Neural crest cell (in vitro differentiated cells): Measurements from ENCODE around the gene SDK1. TPM values are rescaled to one million over a fixed set of nuclear protein-coding genes. Genes with fewer than 3 reads are reported as not detected.
A peak's percentile ranks its signal among the peaks of the same experiment; 100 is the strongest.

ENCODE experiments used
- DNase-seq: peaks from one replicate; pipeline ENCODE4 v3.0.0; 2021; ENCODE audit warnings: low read depth, mixed read lengths, low spot score
- H3K27ac Mint-ChIP-seq: one replicate; pipeline ENCODE4 v1.8.0; 2021; ENCODE audit warnings: mild to moderate bottlenecking, mixed read lengths; ENCODE audit not compliant: unreplicated experiment
- H3K27me3 Mint-ChIP-seq: 2 replicates; pipeline ENCODE4 v1.8.0; 2021; ENCODE audit warnings: low read depth, mild to moderate bottlenecking, mixed read lengths
- H3K36me3 Mint-ChIP-seq: 2 replicates; pipeline ENCODE4 v1.8.0; 2021; ENCODE audit warnings: low read depth, mild to moderate bottlenecking, mixed read lengths
- H3K4me1 Mint-ChIP-seq: 2 replicates; pipeline ENCODE4 v1.8.0; 2021; ENCODE audit warnings: mixed read lengths
- H3K4me3 Mint-ChIP-seq: one replicate; pipeline ENCODE4 v1.8.0; 2021; ENCODE audit warnings: mild to moderate bottlenecking, mixed read lengths
- H3K9me3 Mint-ChIP-seq: 2 replicates; pipeline ENCODE4 v1.8.0; 2021; ENCODE audit warnings: mixed read lengths
- CTCF ChIP-seq: fragments of 200-600 bp; sonication (generic); conservative IDR thresholded peaks from 2 replicates; pipeline ENCODE4 v1.5.0; 2021; ENCODE audit warnings: antibody characterized with exemption, mild to moderate bottlenecking
- total RNA-seq: library from RNA; stranded (reverse); gene quantifications from 2 replicates; pipeline ENCODE4 v1.2.1, GENCODE V29; 2021

The SDK1 gene
- total RNA-seq, 1 donor from 2014 or later: 11.6 TPM

- H3K4me1 Mint-ChIP-seq: no peaks in the 10 kb centered on the region
- DNase-seq: no peak
Observed at GRCh38 chr7:3953946-3954345, 652.9 kb downstream of the SDK1 start.

GRCh38 chr7:3955026-3955425, 654.0 kb downstream of the SDK1 start:
- no peak for TF ChIP-seq CTCF
- Mint-ChIP-seq H3K4me3 (no peak overlapping the region), H3K27me3 (no peaks in the 10 kb centered on the region), H3K36me3 (peaks cover 11% of the 10 kb centered on the region), H3K9me3 (no peaks in the 10 kb centered on the region), H3K4me1 (no peaks in the 10 kb centered on the region), H3K27ac (no peak overlapping the region)
- DNase-seq: no peak

More at GRCh38 chr7:3953946-3954345, 652.9 kb downstream of the SDK1 start:
- no peak for TF ChIP-seq CTCF
- H3K4me3 Mint-ChIP-seq: no peak overlapping the region
- H3K36me3 Mint-ChIP-seq: peaks cover 11% of the 10 kb centered on the region
- no peaks in the 10 kb centered on the region for H3K9me3 Mint-ChIP-seq
- H3K27ac Mint-ChIP-seq: no peak overlapping the region
- H3K27me3 Mint-ChIP-seq: no peaks in the 10 kb centered on the region

- no peak for DNase-seq
- Mint-ChIP-seq H3K36me3 (peaks cover 8% of the 10 kb centered on the region), H3K9me3 (no peaks in the 10 kb centered on the region), H3K4me1 (no peaks in the 10 kb centered on the region), H3K27me3 (no peaks in the 10 kb centered on the region), H3K27ac (no peak overlapping the region), H3K4me3 (no peak overlapping the region)
- no peak for TF ChIP-seq CTCF
Observed at GRCh38 chr7:3955751-3956696, 655.0 kb downstream of the SDK1 start.

- no peaks in the 10 kb centered on the region for H3K27me3 Mint-ChIP-seq
- H3K27ac Mint-ChIP-seq: peak overlapping the region; percentile 96
- H3K4me3 Mint-ChIP-seq: no peak overlapping the region
- no peak for DNase-seq
- no peaks in the 10 kb centered on the region for H3K4me1 Mint-ChIP-seq
- H3K9me3 Mint-ChIP-seq: no peaks in the 10 kb centered on the region
- peaks cover 8% of the 10 kb centered on the region for H3K36me3 Mint-ChIP-seq
- no peak for TF ChIP-seq CTCF
Observed at GRCh38 chr7:3956949-3957348, 655.9 kb downstream of the SDK1 start.

- peaks cover 6% of the 10 kb centered on the region for H3K36me3 Mint-ChIP-seq
- H3K27ac Mint-ChIP-seq: no peak overlapping the region
- H3K4me1 Mint-ChIP-seq: no peaks in the 10 kb centered on the region
- no peaks in the 10 kb centered on the region for H3K27me3 Mint-ChIP-seq
- no peak overlapping the region for H3K4me3 Mint-ChIP-seq
- TF ChIP-seq CTCF: no peak
- DNase-seq: no peak
- no peaks in the 10 kb centered on the region for H3K9me3 Mint-ChIP-seq
Observed at GRCh38 chr7:3957472-3958108, 656.5 kb downstream of the SDK1 start.
